Measurements from ENCODE around the gene ZNF862. TPM values are rescaled to one million over a fixed set of nuclear protein-coding genes. Genes with fewer than 3 reads are reported as not detected.

The ZNF862 gene
- total and polyA plus RNA-seq, 12 donors, result 3.9 to 13.3 (median 10.2) TPM

DNA sequence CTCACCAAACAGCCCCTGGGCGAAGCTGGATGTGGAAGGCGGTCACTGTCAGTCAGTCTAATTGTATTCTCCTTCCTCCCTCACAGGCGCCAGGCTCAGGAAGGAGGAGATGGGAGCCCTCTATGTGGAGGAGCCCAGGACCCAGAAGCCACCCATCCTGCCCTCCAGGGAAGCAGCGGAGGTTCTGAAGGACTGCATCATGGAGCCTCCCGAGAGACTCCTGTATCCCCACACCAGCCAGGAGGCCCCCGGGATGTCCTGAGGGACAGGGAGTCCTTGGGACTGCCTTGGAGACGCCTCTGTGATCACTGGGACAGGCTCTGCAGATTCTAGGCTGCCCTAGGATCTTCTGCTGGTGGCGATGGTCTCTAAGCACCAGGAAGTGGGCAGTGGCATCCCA lies 25.8 kb downstream of the ZNF862 start:
- peaks cover 0 to 75% (median 44%) of the 10 kb centered on the region in 9 donors for H3K36me3 ChIP-seq
- no peaks in the 10 kb centered on the region for H3K27me3 ChIP-seq
- intact Hi-C loops (cut with DNase I), result no loop called here
- 95 to 96% methylated on average over 8 of the region's 8 CpGs for WGBS, 2 donors
- ATAC-seq (no peak), DNase-seq (no peak)
- H3K4me1 ChIP-seq, result peaks cover 0 to 43% (median 17%) of the 10 kb centered on the region in 9 donors
- TF ChIP-seq, protein P1, sequence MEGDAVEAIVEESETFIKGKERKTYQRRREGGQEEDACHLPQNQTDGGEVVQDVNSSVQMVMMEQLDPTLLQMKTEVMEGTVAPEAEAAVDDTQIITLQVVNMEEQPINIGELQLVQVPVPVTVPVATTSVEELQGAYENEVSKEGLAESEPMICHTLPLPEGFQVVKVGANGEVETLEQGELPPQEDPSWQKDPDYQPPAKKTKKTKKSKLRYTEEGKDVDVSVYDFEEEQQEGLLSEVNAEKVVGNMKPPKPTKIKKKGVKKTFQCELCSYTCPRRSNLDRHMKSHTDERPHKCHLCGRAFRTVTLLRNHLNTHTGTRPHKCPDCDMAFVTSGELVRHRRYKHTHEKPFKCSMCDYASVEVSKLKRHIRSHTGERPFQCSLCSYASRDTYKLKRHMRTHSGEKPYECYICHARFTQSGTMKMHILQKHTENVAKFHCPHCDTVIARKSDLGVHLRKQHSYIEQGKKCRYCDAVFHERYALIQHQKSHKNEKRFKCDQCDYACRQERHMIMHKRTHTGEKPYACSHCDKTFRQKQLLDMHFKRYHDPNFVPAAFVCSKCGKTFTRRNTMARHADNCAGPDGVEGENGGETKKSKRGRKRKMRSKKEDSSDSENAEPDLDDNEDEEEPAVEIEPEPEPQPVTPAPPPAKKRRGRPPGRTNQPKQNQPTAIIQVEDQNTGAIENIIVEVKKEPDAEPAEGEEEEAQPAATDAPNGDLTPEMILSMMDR (IDR thresholded peaks at IDR 0.05), result no peak
- H3K4me3 ChIP-seq, result no peak overlapping the region
- H3K27ac ChIP-seq, result no peak overlapping the region
- no peaks in the 10 kb centered on the region for H3K9me3 ChIP-seq

DNA sequence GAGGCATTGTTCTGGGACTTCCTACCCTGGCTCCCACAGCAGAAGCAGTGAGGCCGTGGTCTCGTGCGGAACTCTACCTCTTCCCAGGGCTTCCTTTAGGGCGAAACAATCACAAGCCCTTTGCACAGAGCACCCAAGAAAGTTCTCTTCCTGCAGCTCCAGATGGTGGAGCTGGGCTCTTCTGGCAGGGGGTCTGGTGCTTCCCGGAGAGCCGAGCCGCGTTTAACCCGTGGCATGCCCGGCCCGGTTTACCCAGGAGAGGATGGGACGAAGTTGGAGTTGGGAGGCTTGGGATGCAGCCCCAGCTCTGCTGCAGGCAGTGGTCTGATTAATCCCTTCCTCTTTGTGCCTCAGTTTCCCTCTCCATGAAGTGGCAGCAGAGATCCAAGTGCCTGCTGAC lies 26.6 kb downstream of the ZNF862 start:
- no peak overlapping the region for H3K4me3 ChIP-seq
- ATAC-seq (no peak), DNase-seq (no peak)
- peak overlapping the region in 1 of 10 donors; percentile 72 for H3K27ac ChIP-seq
- H3K36me3 ChIP-seq, result peaks cover 0 to 71% (median 41%) of the 10 kb centered on the region in 9 donors
- no peaks in the 10 kb centered on the region for H3K9me3 ChIP-seq
- H3K27me3 ChIP-seq, result no peaks in the 10 kb centered on the region
- TF ChIP-seq, protein P1 (IDR thresholded peaks at IDR 0.05), result no peak
- WGBS, 2 donors, result 91 to 92% methylated on average over 12 of the region's 12 CpGs
- H3K4me1 ChIP-seq, result peaks cover 0 to 49% (median 17%) of the 10 kb centered on the region in 9 donors
- intact Hi-C loops (cut with DNase I), result no loop called here

DNA sequence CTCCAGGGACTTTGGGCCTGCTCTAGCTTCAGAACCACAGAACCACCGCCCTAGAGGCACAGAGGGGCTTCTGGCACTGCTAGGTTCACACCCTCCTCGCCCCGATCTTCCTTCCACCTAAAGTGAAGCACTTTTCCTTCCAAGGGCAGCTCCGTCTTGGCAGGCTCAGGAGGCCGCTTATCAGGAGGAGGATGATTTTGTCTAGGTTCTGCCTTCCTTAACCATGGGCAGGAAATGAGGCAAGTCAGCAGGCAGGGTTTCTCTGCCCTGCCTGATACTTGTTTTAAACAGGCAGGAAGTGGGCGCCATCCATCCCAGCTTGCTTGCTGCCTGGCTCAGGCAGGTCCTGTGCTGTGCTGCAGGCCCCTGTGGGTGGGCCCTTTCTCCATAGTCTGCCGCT lies 27.3 kb downstream of the ZNF862 start:
- Histone ChIP-seq H3K4me3 (no peak overlapping the region), H3K27ac (peak overlapping the region in 1 of 10 donors; percentile 72), H3K27me3 (no peaks in the 10 kb centered on the region), H3K9me3 (no peaks in the 10 kb centered on the region), H3K4me1 (peaks cover 0 to 55% (median 17%) of the 10 kb centered on the region in 9 donors), H3K36me3 (peaks cover 0 to 70% (median 35%) of the 10 kb centered on the region in 9 donors)
- intact Hi-C loops (cut with DNase I), result no loop called here
- TF ChIP-seq, protein P1 (IDR thresholded peaks at IDR 0.05), result no peak
- ATAC-seq, result no peak
- WGBS, 2 donors, result 78 to 81% methylated on average over 6 to 7 of the region's 7 CpGs
- DNase-seq, result no peak

DNA sequence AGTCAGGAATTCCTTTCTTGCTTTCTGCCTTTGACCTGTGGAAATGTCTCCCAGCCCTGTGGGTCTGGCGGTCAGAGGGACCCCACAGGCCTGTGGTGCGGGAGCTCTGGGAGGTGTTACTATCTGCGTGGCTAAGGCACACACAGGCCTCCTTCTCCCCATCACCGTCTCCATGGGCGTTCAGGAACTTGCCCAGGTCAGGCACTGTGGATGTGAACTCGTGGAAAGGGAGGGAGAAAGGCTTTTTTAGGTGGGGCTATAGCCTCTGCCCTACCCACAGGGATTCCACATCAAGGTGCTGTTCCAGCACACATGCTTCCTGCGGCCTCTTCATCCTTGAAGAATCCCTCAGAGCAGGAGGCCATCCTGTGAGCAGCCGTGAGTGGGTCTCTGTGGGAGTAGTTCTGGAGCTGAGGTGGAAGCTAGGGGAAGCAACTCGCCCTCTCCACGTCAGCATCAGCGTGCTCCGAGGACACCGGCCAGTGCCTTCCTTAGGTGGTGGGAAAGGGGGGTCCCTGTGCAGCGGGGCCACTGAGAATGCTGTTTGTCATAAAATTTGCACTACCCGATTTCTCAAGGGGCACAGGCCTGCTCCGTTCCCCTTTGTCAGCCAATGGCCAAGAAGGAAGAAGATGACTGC lies 28.1 kb downstream of the ZNF862 start:
- Histone ChIP-seq H3K27me3 (no peaks in the 10 kb centered on the region), H3K27ac (peak overlapping the region in 1 of 10 donors; percentile 72), H3K4me3 (no peak overlapping the region), H3K4me1 (peaks cover 0 to 63% (median 17%) of the 10 kb centered on the region in 9 donors), H3K36me3 (peaks cover 0 to 61% (median 26%) of the 10 kb centered on the region in 9 donors), H3K9me3 (no peaks in the 10 kb centered on the region)
- intact Hi-C loops (cut with DNase I), result no loop called here
- ATAC-seq (no peak), DNase-seq (no peak)
- 87% methylated on average over 16 of the region's 16 CpGs for WGBS, 2 donors
- TF ChIP-seq, protein P1 (IDR thresholded peaks at IDR 0.05), result no peak
